Measurements from ENCODE around the gene H1-8. TPM values are rescaled to one million over a fixed set of nuclear protein-coding genes. Genes with fewer than 3 reads are reported as not detected.
A peak's percentile ranks its signal among the peaks of the same experiment; 100 is the strongest.

Gene H1-8
- total RNA-seq, 2 donors from 2014 or later = not detected

DNA sequence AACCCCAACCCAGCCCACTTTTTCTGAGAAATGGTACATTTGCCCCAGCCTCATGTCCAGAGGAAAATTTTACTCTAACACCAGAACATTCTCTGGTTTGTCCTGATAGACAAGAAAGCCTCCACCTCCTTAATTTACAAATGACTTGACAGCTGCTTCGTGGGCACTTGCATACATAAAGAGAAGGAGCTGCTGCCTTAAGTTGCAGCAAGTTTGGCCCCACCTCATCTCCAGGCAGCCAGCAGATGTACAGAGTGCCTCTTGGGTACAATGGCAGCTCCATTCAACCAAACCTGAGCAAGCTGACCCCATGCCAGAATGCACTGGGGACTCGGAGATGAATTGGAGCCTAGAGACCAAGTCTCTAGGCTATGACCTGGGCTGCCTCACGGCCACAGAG, 6.2 kb upstream of the H1-8 start:
- no peaks in the 10 kb centered on the region for H3K27me3 ChIP-seq (ENCODE audit: control insufficient read depth, insufficient read depth, low read length, poor library complexity, severe bottlenecking)
- no peak overlapping the region for H3K27ac ChIP-seq (ENCODE audit: low read depth, low read length)
- WGBS, 2 experiments (ENCODE audit: insufficient coverage in 1 of 2, insufficient read length in 1 of 2) = 61 to 87% methylated on average over 3 of the region's 3 CpGs
- Mint-ChIP-seq H3K4me3 (no peak overlapping the region), H3K4me1 (peaks cover 25% of the 10 kb centered on the region), H3K27ac (no peak overlapping the region), H3K9me3 (no peaks in the 10 kb centered on the region), H3K36me3 (ENCODE audit: low read depth) (no peaks in the 10 kb centered on the region), H3K27me3 (ENCODE audit: insufficient read depth) (no peaks in the 10 kb centered on the region)
- no peaks in the 10 kb centered on the region for H3K9me3 ChIP-seq (ENCODE audit: control insufficient read depth, low read length)
- TF ChIP-seq, protein P1, sequence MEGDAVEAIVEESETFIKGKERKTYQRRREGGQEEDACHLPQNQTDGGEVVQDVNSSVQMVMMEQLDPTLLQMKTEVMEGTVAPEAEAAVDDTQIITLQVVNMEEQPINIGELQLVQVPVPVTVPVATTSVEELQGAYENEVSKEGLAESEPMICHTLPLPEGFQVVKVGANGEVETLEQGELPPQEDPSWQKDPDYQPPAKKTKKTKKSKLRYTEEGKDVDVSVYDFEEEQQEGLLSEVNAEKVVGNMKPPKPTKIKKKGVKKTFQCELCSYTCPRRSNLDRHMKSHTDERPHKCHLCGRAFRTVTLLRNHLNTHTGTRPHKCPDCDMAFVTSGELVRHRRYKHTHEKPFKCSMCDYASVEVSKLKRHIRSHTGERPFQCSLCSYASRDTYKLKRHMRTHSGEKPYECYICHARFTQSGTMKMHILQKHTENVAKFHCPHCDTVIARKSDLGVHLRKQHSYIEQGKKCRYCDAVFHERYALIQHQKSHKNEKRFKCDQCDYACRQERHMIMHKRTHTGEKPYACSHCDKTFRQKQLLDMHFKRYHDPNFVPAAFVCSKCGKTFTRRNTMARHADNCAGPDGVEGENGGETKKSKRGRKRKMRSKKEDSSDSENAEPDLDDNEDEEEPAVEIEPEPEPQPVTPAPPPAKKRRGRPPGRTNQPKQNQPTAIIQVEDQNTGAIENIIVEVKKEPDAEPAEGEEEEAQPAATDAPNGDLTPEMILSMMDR (conservative IDR thresholded peaks at IDR 0.05) = no peak
- H3K9ac ChIP-seq (ENCODE audit: extremely low read depth, low read length, poor library complexity, severe bottlenecking) = no peak overlapping the region
- H3K36me3 ChIP-seq (ENCODE audit: control insufficient read depth, insufficient read depth, low read length) = no peaks in the 10 kb centered on the region
- no peak overlapping the region for H3K4me3 ChIP-seq (ENCODE audit: low read length)
- H3K4me1 ChIP-seq (ENCODE audit: control insufficient read depth, insufficient read depth, low read length) = peaks cover 21% of the 10 kb centered on the region
- DNase-seq = no peak

DNA sequence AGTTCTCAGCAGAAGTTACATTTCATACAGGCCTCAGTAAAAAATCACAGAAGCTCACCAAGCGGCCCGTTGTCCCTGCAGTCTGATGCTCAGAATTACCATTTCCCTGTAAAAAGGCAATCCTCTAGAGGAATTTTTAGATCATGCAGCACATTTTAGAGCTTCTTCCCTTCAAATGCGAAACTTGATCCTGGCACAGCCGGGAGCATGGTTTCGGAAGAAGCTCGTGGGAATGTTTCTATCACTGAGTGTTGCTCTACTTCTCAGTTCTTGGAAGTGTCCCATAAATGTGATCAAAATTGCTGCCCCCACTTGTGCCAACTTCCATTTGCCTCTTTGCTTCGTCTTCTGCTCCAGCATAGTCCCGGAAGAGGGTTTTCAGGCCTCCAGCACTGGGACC, 3.8 kb upstream of the H1-8 start:
- H3K4me1 ChIP-seq (ENCODE audit: control insufficient read depth, insufficient read depth, low read length) = peaks cover 13% of the 10 kb centered on the region
- WGBS, 2 experiments (ENCODE audit: insufficient coverage in 1 of 2, insufficient read length in 1 of 2) = 87 to 89% methylated on average over 7 to 8 of the region's 8 CpGs
- no peak for DNase-seq
- no peaks in the 10 kb centered on the region for H3K36me3 ChIP-seq (ENCODE audit: control insufficient read depth, insufficient read depth, low read length)
- peak overlapping the region; percentile 7 for H3K27ac Mint-ChIP-seq
- H3K9me3 Mint-ChIP-seq = no peaks in the 10 kb centered on the region
- H3K27ac ChIP-seq (ENCODE audit: low read depth, low read length) = no peak overlapping the region
- no peaks in the 10 kb centered on the region for H3K9me3 ChIP-seq (ENCODE audit: control insufficient read depth, low read length)
- peaks cover 28% of the 10 kb centered on the region for H3K4me1 Mint-ChIP-seq
- no peaks in the 10 kb centered on the region for H3K27me3 Mint-ChIP-seq (ENCODE audit: insufficient read depth)
- no peak overlapping the region for H3K4me3 ChIP-seq (ENCODE audit: low read length)
- H3K36me3 Mint-ChIP-seq (ENCODE audit: low read depth) = no peaks in the 10 kb centered on the region
- no peak overlapping the region for H3K4me3 Mint-ChIP-seq
- H3K27me3 ChIP-seq (ENCODE audit: control insufficient read depth, insufficient read depth, low read length, poor library complexity, severe bottlenecking) = no peaks in the 10 kb centered on the region
- TF ChIP-seq, protein P1 (conservative IDR thresholded peaks at IDR 0.05) = no peak
- no peak overlapping the region for H3K9ac ChIP-seq (ENCODE audit: extremely low read depth, low read length, poor library complexity, severe bottlenecking)

DNA sequence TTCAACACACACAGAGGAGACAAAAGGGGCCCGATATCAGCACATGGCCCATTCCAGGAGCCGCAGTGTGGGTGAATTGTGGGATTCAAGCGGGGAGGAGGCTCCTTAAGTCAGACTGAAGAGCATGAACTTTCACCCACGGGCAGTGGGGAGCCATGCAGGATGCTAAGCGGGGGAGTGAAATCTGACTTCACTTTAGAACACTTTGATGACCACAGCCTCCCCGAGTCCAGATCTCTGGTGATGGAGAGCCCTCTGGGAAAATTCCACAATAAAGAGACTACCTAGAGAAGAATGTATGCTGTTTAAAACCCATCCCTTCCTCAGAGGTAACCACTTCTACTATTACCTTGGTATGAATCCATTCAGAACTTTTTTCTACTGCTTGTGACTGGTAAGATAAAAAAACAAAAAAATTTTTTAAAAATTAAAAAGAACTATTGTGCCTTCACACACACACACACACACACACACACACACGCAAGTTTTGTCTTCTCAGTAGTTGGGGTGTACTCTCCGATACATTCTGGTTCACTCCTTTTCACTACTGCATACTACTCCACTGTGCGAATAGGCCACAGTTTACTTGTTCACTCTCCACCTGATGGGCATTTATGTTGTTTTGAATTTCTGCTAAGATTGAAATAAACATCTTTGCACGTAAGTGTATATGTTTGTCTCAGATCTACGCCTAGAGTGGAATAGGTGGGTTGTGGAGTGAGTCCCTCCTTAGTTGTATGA, 2.0 kb upstream of the H1-8 start:
- H3K27ac ChIP-seq (ENCODE audit: low read depth, low read length) = no peak overlapping the region
- TF ChIP-seq, protein P1 (conservative IDR thresholded peaks at IDR 0.05) = no peak
- DNase-seq = no peak
- no peaks in the 10 kb centered on the region for H3K9me3 Mint-ChIP-seq
- no peaks in the 10 kb centered on the region for H3K27me3 Mint-ChIP-seq (ENCODE audit: insufficient read depth)
- H3K9me3 ChIP-seq (ENCODE audit: control insufficient read depth, low read length) = no peaks in the 10 kb centered on the region
- no peak overlapping the region for H3K4me3 Mint-ChIP-seq
- no peak overlapping the region for H3K4me3 ChIP-seq (ENCODE audit: low read length)
- WGBS, 2 experiments (ENCODE audit: insufficient coverage in 1 of 2, insufficient read length in 1 of 2) = 91 to 92% methylated on average over 7 to 11 of the region's 11 CpGs
- H3K36me3 ChIP-seq (ENCODE audit: control insufficient read depth, insufficient read depth, low read length) = no peaks in the 10 kb centered on the region
- H3K27me3 ChIP-seq (ENCODE audit: control insufficient read depth, insufficient read depth, low read length, poor library complexity, severe bottlenecking) = no peaks in the 10 kb centered on the region
- peaks cover 20% of the 10 kb centered on the region for H3K4me1 Mint-ChIP-seq
- H3K9ac ChIP-seq (ENCODE audit: extremely low read depth, low read length, poor library complexity, severe bottlenecking) = no peak overlapping the region
- no peak overlapping the region for H3K27ac Mint-ChIP-seq
- H3K4me1 ChIP-seq (ENCODE audit: control insufficient read depth, insufficient read depth, low read length) = peaks cover under 1% of the 10 kb centered on the region
- no peaks in the 10 kb centered on the region for H3K36me3 Mint-ChIP-seq (ENCODE audit: low read depth)

Measured in endodermal cell (in vitro differentiated cells).